Stimulated activated effector memory CD8-positive, alpha-beta T cell treated with anti-CD3 and anti-CD28 coated beads, Interleukin-12 subunit alpha, Interleukin-12 subunit beta, amount 100 ng/mL, for 72 hours (primary cell): ENCODE data around the gene CEP192.

Experiments used
- ATAC-seq: fragments of 150-1000 bp; cut with Tn5 transposase; 2 replicates; pipeline ENCODE4 v1.10.0; 2021
- DNase-seq, 2 donors: peaks; one replicate each; pipeline ENCODE4 v3.0.0; 2021 to 2022; ENCODE audit warnings: low spot score in 2 of 2
- H3K27ac Mint-ChIP-seq: one replicate; pipeline ENCODE4 v1.8.0; 2022; ENCODE audit warnings: mild to moderate bottlenecking, mixed read lengths
- H3K36me3 Mint-ChIP-seq: one replicate; pipeline ENCODE4 v1.8.0; 2022; ENCODE audit warnings: mild to moderate bottlenecking, mixed read lengths
- H3K4me1 Mint-ChIP-seq: one replicate; pipeline ENCODE4 v1.8.0; 2022; ENCODE audit warnings: mixed read lengths
- H3K4me3 Mint-ChIP-seq: one replicate; pipeline ENCODE4 v1.8.0; 2022; ENCODE audit warnings: mild to moderate bottlenecking, mixed read lengths
- H3K9me3 Mint-ChIP-seq: one replicate; pipeline ENCODE4 v1.8.0; 2022; ENCODE audit warnings: mixed read lengths

CEP192 gene

GRCh38 chr18:13006531-13007247, 15.5 kb downstream of the CEP192 start:
- H3K4me1 Mint-ChIP-seq: peaks cover 8% of the 10 kb centered on the region
- H3K36me3 Mint-ChIP-seq: peaks cover 48% of the 10 kb centered on the region
- no peak overlapping the region for H3K4me3 Mint-ChIP-seq
- H3K27ac Mint-ChIP-seq: no peak overlapping the region
- no peaks in the 10 kb centered on the region for H3K9me3 Mint-ChIP-seq
- DNase-seq (no peak), ATAC-seq (no peak)

- Mint-ChIP-seq H3K4me1 (peaks cover 8% of the 10 kb centered on the region), H3K36me3 (peaks cover 53% of the 10 kb centered on the region), H3K4me3 (no peak overlapping the region), H3K9me3 (no peaks in the 10 kb centered on the region), H3K27ac (no peak overlapping the region)
- DNase-seq (no peak), ATAC-seq (no peak)
Measured at GRCh38 chr18:13007248-13007560, 16.0 kb downstream of the CEP192 start.

GRCh38 chr18:13011719-13012118, 20.6 kb downstream of the CEP192 start:
- ATAC-seq (no peak), DNase-seq (no peak)
- H3K4me3 Mint-ChIP-seq: no peak overlapping the region
- no peak overlapping the region for H3K27ac Mint-ChIP-seq
- H3K9me3 Mint-ChIP-seq: no peaks in the 10 kb centered on the region
- H3K36me3 Mint-ChIP-seq: peaks cover 89% of the 10 kb centered on the region
- H3K4me1 Mint-ChIP-seq: peaks cover 3% of the 10 kb centered on the region

GRCh38 chr18:13014232-13014631, 23.1 kb downstream of the CEP192 start:
- Mint-ChIP-seq H3K9me3 (no peaks in the 10 kb centered on the region), H3K27ac (no peak overlapping the region), H3K4me3 (no peak overlapping the region), H3K36me3 (peaks cover 91% of the 10 kb centered on the region), H3K4me1 (no peaks in the 10 kb centered on the region)
- ATAC-seq: no peak
- no peak for DNase-seq

- H3K9me3 Mint-ChIP-seq: no peaks in the 10 kb centered on the region
- no peak overlapping the region for H3K4me3 Mint-ChIP-seq
- no peak overlapping the region for H3K27ac Mint-ChIP-seq
- DNase-seq (no peak), ATAC-seq (no peak)
- H3K4me1 Mint-ChIP-seq: peaks cover under 1% of the 10 kb centered on the region
- peaks cover 91% of the 10 kb centered on the region for H3K36me3 Mint-ChIP-seq
Measured at GRCh38 chr18:13014818-13015217, 23.7 kb downstream of the CEP192 start.

- Mint-ChIP-seq H3K4me3 (no peak overlapping the region), H3K36me3 (peaks cover 91% of the 10 kb centered on the region), H3K4me1 (peaks cover 10% of the 10 kb centered on the region), H3K9me3 (no peaks in the 10 kb centered on the region), H3K27ac (no peak overlapping the region)
- ATAC-seq (no peak), DNase-seq (no peak)
Measured at GRCh38 chr18:13017247-13017875, 26.2 kb downstream of the CEP192 start.

GRCh38 chr18:13018374-13018773, 27.2 kb downstream of the CEP192 start:
- DNase-seq: no peak
- Mint-ChIP-seq H3K27ac (no peak overlapping the region), H3K36me3 (peaks cover 91% of the 10 kb centered on the region), H3K9me3 (no peaks in the 10 kb centered on the region), H3K4me3 (no peak overlapping the region), H3K4me1 (peaks cover 10% of the 10 kb centered on the region)
- no peak for ATAC-seq

- ATAC-seq (peak; percentile 79), DNase-seq (no peak)
- peaks cover 10% of the 10 kb centered on the region for H3K4me1 Mint-ChIP-seq
- H3K4me3 Mint-ChIP-seq: no peak overlapping the region
- H3K9me3 Mint-ChIP-seq: no peaks in the 10 kb centered on the region
- peak overlapping the region; percentile 48 for H3K27ac Mint-ChIP-seq
- peaks cover 97% of the 10 kb centered on the region for H3K36me3 Mint-ChIP-seq
Measured at GRCh38 chr18:13019301-13019700, 28.1 kb downstream of the CEP192 start.

GRCh38 chr18:13022644-13023043, 31.5 kb downstream of the CEP192 start:
- Mint-ChIP-seq H3K4me3 (no peak overlapping the region), H3K9me3 (no peaks in the 10 kb centered on the region), H3K27ac (no peak overlapping the region), H3K36me3 (peaks cover 96% of the 10 kb centered on the region), H3K4me1 (peaks cover 17% of the 10 kb centered on the region)
- DNase-seq (no peak), ATAC-seq (no peak)

- no peak overlapping the region for H3K27ac Mint-ChIP-seq
- no peaks in the 10 kb centered on the region for H3K9me3 Mint-ChIP-seq
- H3K4me3 Mint-ChIP-seq: no peak overlapping the region
- no peak for DNase-seq
- H3K36me3 Mint-ChIP-seq: peaks cover 96% of the 10 kb centered on the region
- no peak for ATAC-seq
- H3K4me1 Mint-ChIP-seq: peaks cover 12% of the 10 kb centered on the region
Measured at GRCh38 chr18:13025233-13025632, 34.1 kb downstream of the CEP192 start.

GRCh38 chr18:13026583-13027270, 35.6 kb downstream of the CEP192 start:
- peaks cover 13% of the 10 kb centered on the region for H3K4me1 Mint-ChIP-seq
- no peaks in the 10 kb centered on the region for H3K9me3 Mint-ChIP-seq
- peaks cover 96% of the 10 kb centered on the region for H3K36me3 Mint-ChIP-seq
- H3K27ac Mint-ChIP-seq: no peak overlapping the region
- H3K4me3 Mint-ChIP-seq: no peak overlapping the region
- DNase-seq (no peak), ATAC-seq (no peak)

- H3K4me3 Mint-ChIP-seq: no peak overlapping the region
- peaks cover 19% of the 10 kb centered on the region for H3K4me1 Mint-ChIP-seq
- peaks cover 96% of the 10 kb centered on the region for H3K36me3 Mint-ChIP-seq
- no peak overlapping the region for H3K27ac Mint-ChIP-seq
- no peak for ATAC-seq
- DNase-seq: no peak
- no peaks in the 10 kb centered on the region for H3K9me3 Mint-ChIP-seq
Measured at GRCh38 chr18:13028869-13029268, 37.7 kb downstream of the CEP192 start.

- Mint-ChIP-seq H3K36me3 (peaks cover 96% of the 10 kb centered on the region), H3K9me3 (no peaks in the 10 kb centered on the region), H3K4me1 (peaks cover 12% of the 10 kb centered on the region), H3K27ac (peak overlapping the region; percentile 35), H3K4me3 (no peak overlapping the region)
- DNase-seq: no peak
- ATAC-seq: peak; percentile 96
Measured at GRCh38 chr18:13032173-13032572, 41.0 kb downstream of the CEP192 start.

- H3K27ac Mint-ChIP-seq: no peak overlapping the region
- no peak for ATAC-seq
- peaks cover 92% of the 10 kb centered on the region for H3K36me3 Mint-ChIP-seq
Measured at GRCh38 chr18:13035249-13035914, 44.2 kb downstream of the CEP192 start.

GRCh38 chr18:13036622-13037320, 45.6 kb downstream of the CEP192 start:
- DNase-seq: no peak
- no peak overlapping the region for H3K4me3 Mint-ChIP-seq
- H3K9me3 Mint-ChIP-seq: no peaks in the 10 kb centered on the region
- no peak for ATAC-seq
- peaks cover 15% of the 10 kb centered on the region for H3K4me1 Mint-ChIP-seq
- peaks cover 89% of the 10 kb centered on the region for H3K36me3 Mint-ChIP-seq
- no peak overlapping the region for H3K27ac Mint-ChIP-seq

More at GRCh38 chr18:13035249-13035914, 44.2 kb downstream of the CEP192 start:
- peaks cover 19% of the 10 kb centered on the region for H3K4me1 Mint-ChIP-seq
- no peaks in the 10 kb centered on the region for H3K9me3 Mint-ChIP-seq
- H3K4me3 Mint-ChIP-seq: no peak overlapping the region
- no peak for DNase-seq
